Choroid plexus epithelial cell (primary cell): ENCODE data around the gene ACOT8.

Source experiments
- DNase-seq: peaks from one replicate; pipeline ENCODE4 v3.0.0-alpha.2; 2010; ENCODE audit warnings: low read depth
- H3K4me3 ChIP-seq: 2 replicates; pipeline ENCODE4 v1.5.1; 2011; ENCODE audit warnings: low read depth, mild to moderate bottlenecking, control low read depth, low read length, moderate library complexity
- CTCF ChIP-seq: conservative IDR thresholded peaks from 2 replicates; pipeline ENCODE4 v1.5.1; 2011; ENCODE audit warnings: low read depth, mild to moderate bottlenecking, control low read depth, inconsistent platforms, low read length, moderate library complexity

Gene ACOT8

GRCh38 chr20:45817376-45818194 is 39.6 kb downstream of the ACOT8 start:
- TF ChIP-seq CTCF = no peak
- no peak overlapping the region for H3K4me3 ChIP-seq
- peak; percentile 97 for DNase-seq

DNA sequence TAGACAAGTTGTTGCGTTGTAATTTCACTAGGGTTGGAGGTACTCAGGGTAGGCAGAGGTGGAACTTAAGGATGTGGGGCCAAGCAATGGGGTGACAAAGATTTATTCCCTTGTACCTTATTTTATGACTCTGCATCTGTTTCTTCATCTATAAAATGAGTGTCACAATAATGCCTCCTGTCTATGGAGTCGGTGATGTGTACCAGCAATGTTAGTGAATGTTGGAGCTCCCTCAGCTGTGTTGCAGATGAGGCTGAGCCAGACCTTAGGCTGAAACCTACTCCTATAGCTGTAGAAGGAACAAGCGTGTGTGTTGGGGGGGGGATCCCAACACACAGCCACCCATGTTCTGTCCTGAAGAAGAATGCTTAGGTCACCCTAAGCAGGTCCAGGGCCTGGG is 40.2 kb downstream of the ACOT8 start:
- H3K4me3 ChIP-seq = no peak overlapping the region
- no peak for DNase-seq
- no peak for TF ChIP-seq CTCF

GRCh38 chr20:45814314-45814713 is 42.9 kb downstream of the ACOT8 start:
- TF ChIP-seq CTCF = no peak
- no peak for DNase-seq
- no peak overlapping the region for H3K4me3 ChIP-seq

DNA sequence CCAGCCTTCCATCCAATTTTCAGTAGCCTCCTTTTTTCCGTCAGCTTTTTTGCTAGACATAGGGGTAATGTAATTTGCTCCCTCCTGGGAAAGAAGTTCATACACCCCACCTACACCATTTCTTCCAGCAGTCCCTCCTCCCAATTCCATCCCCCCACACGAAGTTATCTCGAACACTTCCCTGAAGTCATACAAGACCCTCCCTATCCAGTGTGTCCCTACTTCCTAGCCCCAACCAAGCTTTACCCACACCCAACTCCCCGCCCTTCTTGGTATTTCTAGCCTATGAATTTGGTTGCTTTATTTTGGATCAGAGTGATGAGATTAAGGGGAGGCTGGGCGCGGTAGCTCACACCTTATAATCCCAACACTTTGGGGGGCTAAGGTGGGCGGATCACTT is 43.7 kb downstream of the ACOT8 start:
- no peak overlapping the region for H3K4me3 ChIP-seq
- TF ChIP-seq CTCF = no peak
- no peak for DNase-seq

- peak overlapping the region; percentile 78 for H3K4me3 ChIP-seq
- TF ChIP-seq CTCF = no peak
- DNase-seq = no peak
Measured at GRCh38 chr20:45813006-45813340, 44.2 kb downstream of the ACOT8 start.

DNA sequence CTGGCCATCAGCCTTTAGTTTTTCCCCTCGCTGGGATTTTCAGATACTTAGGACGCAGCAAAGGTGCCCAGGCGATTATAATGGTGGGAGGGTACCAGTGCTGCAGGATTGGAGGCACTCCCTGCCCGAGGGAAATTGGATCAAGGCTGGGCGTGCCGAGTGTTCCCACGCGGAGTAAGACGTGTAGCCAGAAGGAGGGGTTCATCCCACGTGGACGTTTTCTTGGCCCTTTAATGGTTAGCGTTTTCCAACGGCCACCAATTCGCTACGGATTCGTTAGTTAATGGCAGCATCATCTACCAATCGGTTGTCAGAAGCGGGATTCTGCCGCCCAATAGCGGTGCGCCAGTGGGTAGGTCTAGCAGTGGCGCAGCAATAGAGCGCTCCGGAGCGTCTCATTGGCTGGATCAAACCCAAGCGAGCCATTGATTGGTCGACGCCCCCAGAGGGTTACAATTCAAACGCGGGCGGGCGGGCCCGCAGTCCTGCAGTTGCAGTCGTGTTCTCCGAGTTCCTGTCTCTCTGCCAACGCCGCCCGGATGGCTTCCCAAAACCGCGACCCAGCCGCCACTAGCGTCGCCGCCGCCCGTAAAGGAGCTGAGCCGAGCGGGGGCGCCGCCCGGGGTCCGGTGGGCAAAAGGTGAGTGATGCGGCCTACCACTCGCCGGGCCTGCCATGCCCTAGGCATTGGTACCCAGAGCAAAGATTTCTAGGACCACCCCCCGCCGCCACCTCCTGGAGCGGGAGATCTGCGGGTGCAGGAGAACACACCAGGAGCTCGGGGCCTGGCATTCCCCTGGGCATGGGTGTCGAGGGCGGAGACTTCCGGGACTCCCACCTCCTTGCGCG is 44.8 kb downstream of the ACOT8 start, which contains the start of gene UBE2C:
TSS of gene UBE2C (plus strand) at position 488 of the 849 bp plus-strand sequence. CDS start at position 540, 52 bp downstream.
- peak within 1 kb of the TSS; percentile 78 for H3K4me3 ChIP-seq
- DNase-seq = peak; percentile 100
- TF ChIP-seq CTCF = no peak
